PC-9 (cell line): ENCODE measurements around the gene DCLK2. TPM values are rescaled to one million over a fixed set of nuclear protein-coding genes. Genes with fewer than 3 reads are reported as not detected.

Experiments
- BruUV-seq: library from RNA; stranded (reverse); fragments of 400-500 nt; replicated peaks from 2 replicates; lab custom pipeline; 2021; lab: Mats Ljungman, UMichigan
- CTCF ChIA-PET: fragments of 300-600 bp; sonication (Branson Sonifier 250); formaldehyde crosslinking; loops from one replicate; lab custom pipeline; 2022; ENCODE audit warnings: antibody characterized with exemption; lab: Charles Lee
- POLR2A ChIA-PET: fragments of 300-600 bp; sonication (Branson Sonifier 250); formaldehyde crosslinking; loops from one replicate; lab custom pipeline; 2022; ENCODE audit warnings: antibody characterized with exemption; ENCODE audit not compliant: unreplicated experiment; lab: Charles Lee
- DNase-seq, 2 experiments: peaks; one replicate each; pipeline versions ENCODE4 v3.0.0 to v3.0.0-alpha.2; 2015 to 2022; ENCODE audit warnings: mixed read lengths in 1 of 2
- H2AFZ ChIP-seq: fragments of 200-600 bp; sonication (generic); 2 replicates; pipeline ENCODE4 v1.8.1; 2017; ENCODE audit warnings: antibody characterized with exemption
- H3F3A ChIP-seq: fragments of 200-600 bp; sonication (generic); 2 replicates; pipeline ENCODE4 v1.8.1; 2017; ENCODE audit warnings: antibody characterized with exemption, mild to moderate bottlenecking, low read depth; ENCODE audit not compliant: insufficient read depth
- H3K27ac ChIP-seq: fragments of 200-600 bp; sonication (generic); 2 replicates; pipeline ENCODE4 v1.6.1; 2016; ENCODE audit warnings: mixed run types
- H3K27me3 ChIP-seq: fragments of 200-600 bp; sonication (generic); 2 replicates; pipeline ENCODE4 v1.6.1; 2016; ENCODE audit warnings: low read depth, mixed run types; ENCODE audit not compliant: insufficient read depth
- H3K36me3 ChIP-seq: fragments of 200-600 bp; sonication (generic); 2 replicates; pipeline ENCODE4 v1.6.1; 2016; ENCODE audit warnings: low read depth, mixed run types
- H3K4me1 ChIP-seq: fragments of 200-600 bp; sonication (generic); replicated peaks from 2 replicates; pipeline ENCODE4 v1.6.1; 2016; ENCODE audit warnings: mixed run types; ENCODE audit not compliant: insufficient read depth
- H3K4me2 ChIP-seq: fragments of 200-600 bp; sonication (generic); 2 replicates; pipeline ENCODE4 v1.6.1; 2017; ENCODE audit warnings: mixed run types
- H3K4me3 ChIP-seq: fragments of 200-600 bp; sonication (generic); 2 replicates; pipeline ENCODE4 v1.6.1; 2016; ENCODE audit warnings: mixed run types
- H3K79me2 ChIP-seq: fragments of 200-600 bp; sonication (generic); 2 replicates; pipeline ENCODE4 v1.6.1; 2017; ENCODE audit warnings: low read depth, mixed run types
- H3K9me2 ChIP-seq: fragments of 200-600 bp; sonication (generic); 2 replicates; pipeline ENCODE4 v1.8.1; 2017; ENCODE audit warnings: mild to moderate bottlenecking; ENCODE audit not compliant: insufficient read depth
- H3K9me3 ChIP-seq: fragments of 200-600 bp; sonication (generic); 2 replicates; pipeline ENCODE4 v1.8.1; 2016; ENCODE audit warnings: low read depth; ENCODE audit not compliant: insufficient read depth
- H4K20me1 ChIP-seq: fragments of 200-600 bp; sonication (generic); 2 replicates; pipeline ENCODE4 v1.8.1; 2017; ENCODE audit not compliant: insufficient read depth
- CTCF ChIP-seq: fragments of 200-600 bp; sonication (generic); conservative IDR thresholded peaks from 2 replicates; pipeline ENCODE4 v1.6.1; 2017; ENCODE audit warnings: mixed run types, antibody characterized with exemption, mild to moderate bottlenecking, moderate library complexity
- EZH2 ChIP-seq: fragments of 200-600 bp; sonication (generic); IDR thresholded peaks from 2 replicates; pipeline ENCODE4 v1.8.0; 2017; ENCODE audit warnings: antibody characterized with exemption, low read depth
- intact Hi-C: fragments of 100-400 bp; cut with micrococcal nuclease; formaldehyde crosslinking; loops from one replicate; pipeline ENCODE4 v1.10.0; 2022; ENCODE audit not compliant: unreplicated experiment
- total RNA-seq: library from RNA; stranded (reverse); gene quantifications from 2 replicates; pipeline ENCODE4 v1.2.3, GENCODE V29; 2021

Gene DCLK2
- total RNA-seq, 1 experiment from 2014 or later, result 0.41 TPM

GRCh38 chr4:150046728-150047217 is 31.5 kb upstream of the DCLK2 start:
- Histone ChIP-seq H3K79me2 (no peaks in the 10 kb centered on the region), H3K36me3 (no peaks in the 10 kb centered on the region), H3K9me3 (no peaks in the 10 kb centered on the region), H3K27ac (no peak overlapping the region), H3K4me2 (no peak overlapping the region), H4K20me1 (no peaks in the 10 kb centered on the region), H3F3A (no peaks in the 10 kb centered on the region), H2AFZ (no peak overlapping the region), H3K4me1 (no peaks in the 10 kb centered on the region), H3K4me3 (no peak overlapping the region), H3K27me3 (no peaks in the 10 kb centered on the region), H3K9me2 (no peaks in the 10 kb centered on the region; the same call in 1 of the 2 replicates)
- BruUV-seq, result no TSS peak
- intact Hi-C loops, result no loop called here
- DNase-seq, result no peak
- ChIA-PET CTCF (no interaction called here), POLR2A (no interaction called here)
- TF ChIP-seq CTCF (no peak), EZH2 (no peak)

- no TSS peak for BruUV-seq
- Histone ChIP-seq H3K4me3 (no peak overlapping the region), H3K27ac (no peak overlapping the region), H3F3A (no peaks in the 10 kb centered on the region), H3K79me2 (no peaks in the 10 kb centered on the region), H4K20me1 (no peaks in the 10 kb centered on the region), H3K4me1 (no peaks in the 10 kb centered on the region), H3K9me3 (no peaks in the 10 kb centered on the region), H2AFZ (no peak overlapping the region), H3K9me2 (no peaks in the 10 kb centered on the region; the same call in 1 of the 2 replicates), H3K36me3 (no peaks in the 10 kb centered on the region), H3K4me2 (no peak overlapping the region), H3K27me3 (no peaks in the 10 kb centered on the region)
- no peak for DNase-seq
- ChIA-PET POLR2A (no interaction called here), CTCF (no interaction called here)
- intact Hi-C loops, result no loop called here
- no peak for TF ChIP-seq EZH2
- no peak for TF ChIP-seq CTCF
Measured at GRCh38 chr4:150047546-150047945, 30.7 kb upstream of the DCLK2 start.

DNA sequence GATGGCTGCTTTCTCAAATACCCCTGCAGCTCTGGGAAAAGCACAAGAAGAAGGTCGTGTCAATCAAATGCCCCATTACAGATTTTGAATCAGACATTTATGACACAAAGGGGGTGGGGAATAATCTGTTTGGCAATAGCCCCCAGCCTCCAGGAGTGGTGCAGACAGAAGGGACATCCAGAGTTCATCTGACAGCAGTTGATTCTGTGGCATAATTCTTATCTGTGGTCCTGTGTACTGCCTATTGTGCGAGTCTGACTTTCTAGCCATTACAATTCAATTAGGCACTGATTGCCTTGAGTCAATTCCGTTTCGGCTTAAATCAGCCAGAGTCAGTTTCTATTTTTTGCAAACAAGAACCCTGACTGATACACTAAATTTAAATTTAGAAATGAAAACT is 28.6 kb upstream of the DCLK2 start:
- DNase-seq, result no peak
- Histone ChIP-seq H3K27me3 (no peaks in the 10 kb centered on the region), H3K4me3 (no peak overlapping the region), H3F3A (no peaks in the 10 kb centered on the region), H3K27ac (no peak overlapping the region), H3K9me3 (no peaks in the 10 kb centered on the region), H3K4me1 (no peaks in the 10 kb centered on the region), H3K9me2 (no peaks in the 10 kb centered on the region), H3K79me2 (no peaks in the 10 kb centered on the region), H4K20me1 (no peaks in the 10 kb centered on the region), H3K4me2 (no peak overlapping the region), H3K36me3 (no peaks in the 10 kb centered on the region), H2AFZ (no peak overlapping the region)
- ChIA-PET POLR2A (no interaction called here), CTCF (no interaction called here)
- TF ChIP-seq CTCF (no peak), EZH2 (no peak)
- BruUV-seq, result no TSS peak
- intact Hi-C loops, result no loop called here
